ENCODE data around the gene DKK1. TPM values are rescaled to one million over a fixed set of nuclear protein-coding genes. Genes with fewer than 3 reads are reported as not detected.
A peak's percentile ranks its signal among the peaks of the same experiment; 100 is the strongest.

DKK1 gene
- total RNA-seq, 1 donor from 2014 or later, result 23.9 TPM

- no peaks in the 10 kb centered on the region for H3K36me3 Mint-ChIP-seq (ENCODE audit: unreplicated experiment)
- DNase-seq (ENCODE audit: extremely low spot score, unreplicated experiment), result no peak
- peaks cover 60% of the 10 kb centered on the region for H3K4me1 Mint-ChIP-seq (ENCODE audit: unreplicated experiment)
- TF ChIP-seq CTCF (IDR thresholded peaks at IDR 0.05), result no peak
- H3K9me3 Mint-ChIP-seq (ENCODE audit: unreplicated experiment), result no peaks in the 10 kb centered on the region
- no peaks in the 10 kb centered on the region for H3K27me3 Mint-ChIP-seq (ENCODE audit: unreplicated experiment)
- H3K4me3 Mint-ChIP-seq (ENCODE audit: unreplicated experiment), result peak overlapping the region; percentile 56
- peak overlapping the region; percentile 87 for H3K27ac Mint-ChIP-seq (ENCODE audit: unreplicated experiment)
Measured at GRCh38 chr10:52318136-52318701, 4.1 kb downstream of the DKK1 start.

- TF ChIP-seq CTCF (IDR thresholded peaks at IDR 0.05), result no peak
- peak overlapping the region; percentile 38 for H3K4me3 Mint-ChIP-seq (ENCODE audit: unreplicated experiment)
- no peaks in the 10 kb centered on the region for H3K36me3 Mint-ChIP-seq (ENCODE audit: unreplicated experiment)
- H3K27ac Mint-ChIP-seq (ENCODE audit: unreplicated experiment), result peak overlapping the region; percentile 87
- H3K27me3 Mint-ChIP-seq (ENCODE audit: unreplicated experiment), result no peaks in the 10 kb centered on the region
- H3K9me3 Mint-ChIP-seq (ENCODE audit: unreplicated experiment), result no peaks in the 10 kb centered on the region
- H3K4me1 Mint-ChIP-seq (ENCODE audit: unreplicated experiment), result peaks cover 57% of the 10 kb centered on the region
- no peak for DNase-seq (ENCODE audit: extremely low spot score, unreplicated experiment)
Measured at GRCh38 chr10:52318822-52319464, 4.9 kb downstream of the DKK1 start.

- H3K36me3 Mint-ChIP-seq (ENCODE audit: unreplicated experiment), result no peaks in the 10 kb centered on the region
- no peaks in the 10 kb centered on the region for H3K27me3 Mint-ChIP-seq (ENCODE audit: unreplicated experiment)
- peaks cover 52% of the 10 kb centered on the region for H3K4me1 Mint-ChIP-seq (ENCODE audit: unreplicated experiment)
- peak overlapping the region; percentile 87 for H3K27ac Mint-ChIP-seq (ENCODE audit: unreplicated experiment)
- no peak for TF ChIP-seq CTCF (IDR thresholded peaks at IDR 0.05)
- H3K4me3 Mint-ChIP-seq (ENCODE audit: unreplicated experiment), result no peak overlapping the region
- no peaks in the 10 kb centered on the region for H3K9me3 Mint-ChIP-seq (ENCODE audit: unreplicated experiment)
- no peak for DNase-seq (ENCODE audit: extremely low spot score, unreplicated experiment)
Measured at GRCh38 chr10:52319926-52320325, 5.8 kb downstream of the DKK1 start.

- Mint-ChIP-seq H3K27ac (ENCODE audit: unreplicated experiment) (no peak overlapping the region), H3K9me3 (ENCODE audit: unreplicated experiment) (no peaks in the 10 kb centered on the region), H3K27me3 (ENCODE audit: unreplicated experiment) (no peaks in the 10 kb centered on the region), H3K36me3 (ENCODE audit: unreplicated experiment) (no peaks in the 10 kb centered on the region), H3K4me3 (ENCODE audit: unreplicated experiment) (no peak overlapping the region), H3K4me1 (ENCODE audit: unreplicated experiment) (peaks cover 41% of the 10 kb centered on the region)
- DNase-seq (ENCODE audit: extremely low spot score, unreplicated experiment), result no peak
- no peak for TF ChIP-seq CTCF (IDR thresholded peaks at IDR 0.05)
Measured at GRCh38 chr10:52322323-52322722, 8.2 kb downstream of the DKK1 start.

GRCh38 chr10:52322936-52323335, 8.9 kb downstream of the DKK1 start:
- Mint-ChIP-seq H3K27me3 (ENCODE audit: unreplicated experiment) (no peaks in the 10 kb centered on the region), H3K4me1 (ENCODE audit: unreplicated experiment) (peaks cover 37% of the 10 kb centered on the region), H3K36me3 (ENCODE audit: unreplicated experiment) (no peaks in the 10 kb centered on the region), H3K9me3 (ENCODE audit: unreplicated experiment) (no peaks in the 10 kb centered on the region), H3K27ac (ENCODE audit: unreplicated experiment) (no peak overlapping the region), H3K4me3 (ENCODE audit: unreplicated experiment) (no peak overlapping the region)
- no peak for TF ChIP-seq CTCF (IDR thresholded peaks at IDR 0.05)
- no peak for DNase-seq (ENCODE audit: extremely low spot score, unreplicated experiment)

Measured in osteocyte (in vitro differentiated cells).